GM18499 (cell line): ENCODE measurements around the gene SEC24B.
"Not testable (repeated sequence)": the region's sequence is repeated elsewhere in the genome, so short reads cannot be mapped to it uniquely, and the experiment has no call there.

Experiments
- ATAC-seq: cut with Tn5 transposase; IDR thresholded peaks from one replicate; pipeline ENCODE4 v1.9.1; 2021; ENCODE audit warnings: moderate number of reproducible peaks; ENCODE audit not compliant: insufficient read depth, unreplicated experiment

SEC24B gene

DNA sequence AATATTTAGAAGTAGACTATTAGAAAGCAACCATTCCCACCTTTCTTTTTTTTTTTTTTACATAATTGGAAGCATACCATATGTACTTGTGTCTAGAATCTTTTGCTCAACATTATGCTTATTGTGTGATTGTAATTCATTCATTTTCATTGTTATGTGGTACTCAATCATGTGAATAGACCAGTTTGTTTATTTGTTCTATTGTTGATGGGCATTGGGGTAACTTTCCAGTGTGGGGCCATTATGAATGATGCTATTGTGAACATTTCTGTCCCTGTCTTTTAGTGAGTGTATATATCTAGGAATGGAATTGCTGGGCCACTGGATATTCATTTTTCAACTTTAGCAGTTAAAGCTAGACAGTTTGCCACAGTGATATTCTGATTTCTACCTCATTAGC lies 63.9 kb downstream of the SEC24B start:
- ATAC-seq, result no peak

DNA sequence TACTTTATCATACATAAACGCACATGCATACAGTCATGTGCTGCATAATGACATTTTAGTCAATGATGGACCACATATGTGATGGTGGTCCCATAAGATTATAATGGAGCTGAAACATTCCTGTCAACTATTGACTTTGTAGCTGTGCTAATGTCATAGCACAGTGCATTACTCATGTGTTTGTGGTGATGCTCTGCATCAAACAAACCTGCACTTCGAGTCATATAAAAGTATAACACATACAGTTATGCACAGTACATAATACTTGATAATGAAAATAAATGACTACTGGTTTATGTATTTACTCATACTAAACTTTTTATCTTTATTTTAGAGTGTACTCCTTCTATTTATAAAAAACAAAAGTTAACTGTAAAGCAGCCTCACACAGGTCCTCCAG lies 65.9 kb downstream of the SEC24B start:
- ATAC-seq, result no peak

DNA sequence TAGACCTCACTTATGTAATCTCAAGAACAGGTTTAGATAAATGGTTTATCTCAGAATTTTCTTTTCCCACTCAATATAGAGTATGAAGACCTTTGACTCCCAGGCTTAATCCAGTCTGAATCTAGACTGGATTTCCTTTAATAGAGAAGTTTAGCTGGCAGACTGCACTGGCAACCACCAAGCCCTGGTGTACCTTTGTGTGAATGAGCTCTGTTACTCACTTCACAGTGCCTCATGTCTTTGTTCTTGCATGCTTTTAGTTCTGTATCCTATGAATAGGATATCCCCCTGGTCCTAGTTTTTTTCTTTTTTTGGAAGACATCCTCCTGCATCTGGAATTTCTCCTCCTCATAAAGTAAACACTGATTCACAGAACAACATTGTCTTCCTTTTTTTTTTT lies 73.3 kb downstream of the SEC24B start:
- ATAC-seq, result no peak

- no peak for ATAC-seq
These were observed 77.1 kb downstream of the SEC24B start for GRCh38 chr4:109510687-109511086.

- no peak for ATAC-seq
These were observed 77.8 kb downstream of the SEC24B start for GRCh38 chr4:109511414-109511813.

- ATAC-seq, result not testable (repeated sequence)
These were observed 79.8 kb downstream of the SEC24B start for GRCh38 chr4:109513368-109513767.

GRCh38 chr4:109532182-109532581 lies 98.6 kb downstream of the SEC24B start:
- ATAC-seq, result no peak

DNA sequence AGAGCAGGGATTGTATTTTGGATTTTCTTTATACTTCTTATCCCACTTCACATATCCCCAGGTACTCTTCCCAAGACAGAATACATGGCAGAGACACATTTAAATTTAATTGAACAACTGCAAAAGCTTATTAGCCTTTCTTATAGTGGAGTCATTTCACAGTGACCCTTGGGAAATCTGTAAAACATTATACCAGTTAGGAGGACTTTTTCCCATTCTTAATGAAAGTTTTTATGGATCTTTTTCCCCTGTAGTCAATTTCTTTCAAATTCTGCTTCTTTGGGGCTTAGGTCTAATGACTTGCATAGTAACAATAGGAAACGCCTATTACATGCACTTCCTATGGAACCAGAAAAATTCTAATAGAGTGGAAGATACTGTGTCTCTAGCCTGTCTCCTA lies 111.8 kb downstream of the SEC24B start:
- ATAC-seq, result no peak

GRCh38 chr4:109547394-109547793 lies 113.8 kb downstream of the SEC24B start:
- ATAC-seq, result no peak

DNA sequence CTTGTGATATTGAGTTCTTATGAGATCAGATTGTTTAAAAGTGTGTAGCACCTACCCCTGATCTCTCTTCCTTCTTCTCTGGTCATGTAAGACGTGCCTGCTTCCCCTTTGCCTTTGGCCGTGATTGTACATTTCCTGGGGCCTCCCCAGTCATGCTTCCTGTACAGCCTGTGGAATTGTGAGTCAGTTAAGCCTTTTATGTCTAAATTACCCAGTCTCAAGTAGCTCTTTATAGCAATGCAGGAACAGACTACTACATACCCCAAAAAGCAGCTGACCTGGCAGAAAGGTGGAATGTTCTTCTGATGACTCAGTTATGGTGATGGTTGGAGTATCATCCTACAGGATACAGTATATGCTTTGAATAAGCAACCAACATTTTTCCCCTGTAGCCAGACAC lies 115.0 kb downstream of the SEC24B start:
- ATAC-seq, result no peak

DNA sequence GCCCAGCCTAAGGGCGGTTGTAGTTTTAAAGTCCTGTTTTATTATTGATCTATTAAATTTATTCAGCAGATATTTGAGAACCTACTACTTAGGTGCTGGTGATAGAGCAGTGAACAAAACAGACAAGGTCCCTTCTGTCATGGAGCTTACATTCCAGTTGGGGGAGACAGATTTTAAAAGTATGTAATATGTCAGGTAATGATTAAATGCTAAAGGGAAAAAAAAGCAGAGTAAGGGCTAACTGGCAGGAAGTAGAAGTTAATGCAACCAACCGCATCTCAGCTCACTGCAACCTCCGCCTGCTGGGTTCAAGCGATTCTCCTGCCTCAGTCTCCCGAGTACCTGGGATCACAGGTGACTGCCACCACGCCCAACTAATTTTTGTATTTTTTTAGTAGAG lies 118.6 kb downstream of the SEC24B start:
- ATAC-seq, result no peak

GRCh38 chr4:109553130-109553529 lies 119.5 kb downstream of the SEC24B start:
- ATAC-seq, result no peak

DNA sequence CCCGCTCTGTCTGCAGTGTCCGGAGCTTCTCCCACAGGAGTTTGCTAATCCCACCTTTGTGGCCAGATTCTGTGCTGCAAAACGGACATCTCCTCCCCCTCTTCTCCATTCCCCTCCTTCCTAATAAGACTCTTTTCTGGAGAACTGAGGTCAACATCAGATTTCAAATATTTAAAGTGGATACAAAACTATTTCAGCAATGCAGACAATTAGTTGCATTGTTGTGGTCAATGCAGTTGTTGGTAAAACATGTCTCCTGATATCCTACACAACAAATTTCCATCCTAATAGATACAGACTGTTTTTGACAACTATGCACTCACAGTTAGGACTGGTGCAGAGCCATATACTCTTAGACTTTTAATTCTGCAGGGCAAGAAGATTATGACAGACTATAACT lies 121.4 kb downstream of the SEC24B start:
- ATAC-seq, result no peak

- no peak for ATAC-seq
These were observed 123.8 kb downstream of the SEC24B start for GRCh38 chr4:109557433-109557832.

DNA sequence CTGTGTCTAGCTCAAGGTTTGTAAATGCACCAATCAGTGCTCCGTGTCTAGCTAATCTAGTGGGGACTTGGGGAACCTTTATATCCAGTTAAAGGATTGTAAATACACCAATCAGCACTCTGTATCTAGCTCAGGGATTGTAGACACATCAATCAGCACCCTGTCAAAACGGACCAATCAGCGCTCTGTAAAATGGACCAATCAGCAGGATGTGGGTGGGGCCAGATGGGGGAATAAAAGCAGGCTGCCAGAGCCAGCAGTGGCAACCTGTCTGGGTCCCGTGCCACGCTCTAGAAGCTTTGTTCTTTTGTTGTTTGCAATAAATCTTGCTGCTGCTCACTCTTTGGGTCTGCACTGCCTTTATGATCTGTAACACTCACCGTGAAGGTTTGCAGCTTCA lies 124.5 kb downstream of the SEC24B start:
- not testable (repeated sequence) for ATAC-seq

GRCh38 chr4:109559625-109559982 lies 126.0 kb downstream of the SEC24B start:
- peak; percentile 18 for ATAC-seq

DNA sequence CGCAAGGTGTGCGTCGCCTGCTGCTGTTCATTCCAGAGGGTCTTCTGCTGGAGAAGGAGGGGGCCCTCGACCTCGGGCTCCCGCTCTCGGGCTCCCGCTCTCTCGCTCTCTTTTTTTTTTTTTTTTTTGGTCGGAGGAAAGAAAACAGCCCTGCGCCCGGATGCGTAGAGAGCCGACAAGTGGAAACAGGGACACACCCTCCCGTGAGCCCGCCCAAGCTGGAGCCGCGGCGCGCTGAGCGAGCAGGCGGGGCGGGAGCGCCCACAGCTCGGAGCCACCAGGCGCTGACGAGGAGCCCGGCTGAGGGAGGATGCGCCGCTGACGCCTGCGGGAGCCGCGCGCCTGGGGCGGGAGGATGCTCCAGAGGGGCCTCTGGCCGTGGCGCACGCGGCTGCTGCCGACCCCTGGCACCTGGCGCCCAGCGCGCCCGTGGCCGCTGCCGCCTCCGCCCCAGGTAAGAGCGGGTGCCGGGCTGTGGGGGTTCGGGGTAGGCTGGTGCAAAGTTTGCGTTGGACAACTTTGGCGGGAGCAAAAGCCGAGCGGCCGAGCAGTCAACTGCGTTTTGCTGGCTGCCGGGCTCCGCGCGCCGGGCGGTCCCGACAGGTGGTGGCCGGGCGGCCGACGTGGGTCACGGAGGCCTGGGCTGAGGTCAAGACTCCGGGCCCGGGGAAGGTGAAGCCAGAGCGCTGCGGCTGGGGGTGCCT lies 126.5 kb downstream of the SEC24B start, which contains the start of gene MCUB:
Gene MCUB (plus strand): TSS at position 264 of the 704 bp plus-strand sequence. CDS start 92 bp downstream, at position 356.
- peak; percentile 62 for ATAC-seq

- ATAC-seq, result peak; percentile 52
These were observed 127.3 kb downstream of the SEC24B start for GRCh38 chr4:109560687-109561461.

DNA sequence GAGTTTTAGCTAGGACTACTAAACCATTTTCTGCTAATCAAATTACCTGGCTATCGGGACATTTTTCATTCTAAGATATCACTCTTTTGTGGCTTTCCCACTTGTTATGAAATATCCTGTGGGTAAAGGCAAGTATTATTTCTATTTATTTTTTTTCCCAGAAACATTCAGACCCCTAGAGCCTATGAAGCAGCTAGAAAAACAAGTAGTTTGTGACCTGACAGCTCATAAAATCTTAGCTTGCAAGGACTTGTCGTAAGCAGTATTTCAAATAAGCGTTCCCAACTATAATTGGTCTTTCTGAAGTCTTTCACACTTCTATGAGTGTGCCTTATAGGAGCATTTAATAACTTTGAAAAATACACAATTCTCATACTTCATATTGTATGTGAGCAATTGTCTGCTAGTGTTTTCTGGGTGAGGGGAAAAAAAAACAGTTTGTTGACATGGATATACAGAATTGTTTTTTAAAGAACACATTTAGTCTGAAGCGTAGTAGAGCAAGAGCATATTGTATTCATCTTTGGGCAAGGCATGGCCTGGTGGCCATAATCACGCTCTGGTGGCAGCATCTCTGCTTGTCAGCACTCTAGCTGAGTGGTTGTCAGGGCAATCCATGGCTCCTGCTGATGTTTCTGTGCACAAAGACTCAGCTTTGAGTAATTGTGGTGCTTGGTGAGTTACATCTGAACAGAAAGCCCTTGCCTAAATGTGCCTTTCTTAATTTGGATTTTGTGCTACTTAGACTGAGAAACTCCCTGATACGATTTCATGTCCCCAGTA lies 129.0 kb downstream of the SEC24B start:
- ATAC-seq, result no peak

GRCh38 chr4:109571494-109571893 lies 137.9 kb downstream of the SEC24B start:
- no peak for ATAC-seq

DNA sequence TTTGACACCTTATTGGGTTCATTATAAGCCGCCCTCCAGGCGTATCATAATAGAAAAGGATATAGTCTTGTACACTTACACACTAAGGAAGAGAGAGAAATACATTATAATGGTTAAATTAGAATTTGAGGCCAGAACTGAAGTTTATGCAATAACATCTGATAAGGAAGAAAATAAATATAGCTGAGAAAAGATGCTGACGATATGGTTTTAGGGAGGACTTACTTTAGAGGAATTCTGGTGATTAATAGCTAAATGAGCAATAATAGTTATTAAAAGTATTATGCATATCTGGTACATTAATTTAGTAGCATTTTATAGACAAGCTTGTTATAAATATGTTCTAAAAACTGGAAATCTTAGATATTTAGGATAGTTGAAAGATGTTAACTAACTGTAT lies 138.5 kb downstream of the SEC24B start:
- ATAC-seq, result no peak
